ENCODE results near the gene PER1. TPM values are rescaled to one million over a fixed set of nuclear protein-coding genes. Genes with fewer than 3 reads are reported as not detected.
A peak's percentile ranks its signal among the peaks of the same experiment; 100 is the strongest.

The PER1 gene
- total RNA-seq, 1 experiment from 2014 or later: 36.5 TPM

DNA sequence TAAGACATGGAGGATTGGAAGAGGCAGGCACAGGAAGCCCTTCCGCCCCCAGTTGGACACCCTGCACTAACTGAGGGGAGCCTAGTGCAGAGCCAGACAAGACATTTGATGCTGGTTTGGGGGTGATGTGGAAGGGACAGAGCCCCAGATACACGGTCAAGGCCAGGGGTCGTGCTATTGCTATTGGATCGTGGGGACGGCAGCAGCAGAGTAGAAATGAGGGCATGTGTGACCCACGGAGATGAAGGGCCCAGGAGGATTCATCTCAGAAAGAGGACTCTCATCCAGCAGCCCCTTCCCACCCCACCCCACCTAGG, 12.6 kb upstream of the PER1 start:
- DNase-seq: no peak
- no peak overlapping the region for H2AK5ac ChIP-seq (ENCODE audit: insufficient read length, low read length)
- Mint-ChIP-seq H3K27ac (peak overlapping the region in 2 of 3 experiments; percentile 66 to 80; a peak in 3 of 7 replicates), H3K4me1 (peaks cover 38 to 42% of the 10 kb centered on the region in 2 experiments), H3K36me3 (ENCODE audit: insufficient read depth in 1 of 3, low read depth in 3 of 3) (peaks cover 10 to 20% (median 20%) of the 10 kb centered on the region in 3 experiments; a peak in 6 of 7 replicates), H3K9me3 (no peaks in the 10 kb centered on the region), H3K27me3 (ENCODE audit: low read depth) (no peaks in the 10 kb centered on the region), H3K4me3 (peak overlapping the region in 1 of 2 experiments; percentile 68; a peak in 2 of 5 replicates)
- H2BK15ac ChIP-seq (ENCODE audit: low read depth, low read length): no peak overlapping the region
- no peak overlapping the region for H3K27ac ChIP-seq (ENCODE audit: insufficient read length, low read depth, low read length)
- no peak overlapping the region for H4K8ac ChIP-seq (replicated peaks; ENCODE audit: insufficient read length, low read depth, low read length)
- no peak overlapping the region for H3K18ac ChIP-seq (ENCODE audit: insufficient read length, low read depth, low read length)
- no peak overlapping the region for H2BK20ac ChIP-seq (ENCODE audit: low read depth, low read length, poor library complexity, severe bottlenecking)
- H4K20me1 ChIP-seq (ENCODE audit: control insufficient read depth, insufficient read depth, insufficient read length): no peaks in the 10 kb centered on the region
- no peak overlapping the region for H3T11ph ChIP-seq (ENCODE audit: low read length)
- H3K4ac ChIP-seq (ENCODE audit: low read depth, low read length): no peak overlapping the region
- H2BK120ac ChIP-seq (ENCODE audit: low read depth, low read length, poor library complexity, severe bottlenecking): no peak overlapping the region
- WGBS (ENCODE audit: extremely low coverage, insufficient read length, low lambda C conversion rate): no CpG with 5 or more reads among the region's 6 CpGs
- no peaks in the 10 kb centered on the region for H3K9me3 ChIP-seq (ENCODE audit: control insufficient read depth, low read depth, low read length)
- no peaks in the 10 kb centered on the region for H3K27me3 ChIP-seq (ENCODE audit: insufficient read depth, low read length)
- peak overlapping the region; percentile 9 for H3K4me2 ChIP-seq (ENCODE audit: insufficient read depth, insufficient read length, low read length)
- no peak overlapping the region for H4K91ac ChIP-seq (ENCODE audit: insufficient read length, low read depth, low read length)
- no peaks in the 10 kb centered on the region for H3K79me2 ChIP-seq (ENCODE audit: insufficient read depth, low read length)
- H2BK5ac ChIP-seq (ENCODE audit: insufficient read length, low read length): no peak overlapping the region
- no peak overlapping the region for H3K9ac ChIP-seq (ENCODE audit: extremely low read depth, insufficient read length, low read length)
- H3K79me1 ChIP-seq (ENCODE audit: insufficient read depth, low read depth, low read length, poor library complexity, severe bottlenecking): no peaks in the 10 kb centered on the region
- H3K23me2 ChIP-seq (ENCODE audit: insufficient read length, low read depth, low read length, poor library complexity, severe bottlenecking): peaks cover 13% of the 10 kb centered on the region
- H3K56ac ChIP-seq (ENCODE audit: insufficient read length, low read depth, low read length): no peak overlapping the region
- H2BK12ac ChIP-seq (ENCODE audit: insufficient read length, low read depth, low read length): no peak overlapping the region
- H3K4me1 ChIP-seq (ENCODE audit: insufficient read depth, low read length): peaks cover 3% of the 10 kb centered on the region; the same call in 1 of the 2 replicates
- H3K14ac ChIP-seq (ENCODE audit: insufficient read depth, low read length): no peak overlapping the region
- H3K23ac ChIP-seq (ENCODE audit: insufficient read length, low read depth, low read length): no peak overlapping the region
- H4K5ac ChIP-seq (ENCODE audit: insufficient read length, low read depth, low read length): no peak overlapping the region
- TF ChIP-seq, protein P1, sequence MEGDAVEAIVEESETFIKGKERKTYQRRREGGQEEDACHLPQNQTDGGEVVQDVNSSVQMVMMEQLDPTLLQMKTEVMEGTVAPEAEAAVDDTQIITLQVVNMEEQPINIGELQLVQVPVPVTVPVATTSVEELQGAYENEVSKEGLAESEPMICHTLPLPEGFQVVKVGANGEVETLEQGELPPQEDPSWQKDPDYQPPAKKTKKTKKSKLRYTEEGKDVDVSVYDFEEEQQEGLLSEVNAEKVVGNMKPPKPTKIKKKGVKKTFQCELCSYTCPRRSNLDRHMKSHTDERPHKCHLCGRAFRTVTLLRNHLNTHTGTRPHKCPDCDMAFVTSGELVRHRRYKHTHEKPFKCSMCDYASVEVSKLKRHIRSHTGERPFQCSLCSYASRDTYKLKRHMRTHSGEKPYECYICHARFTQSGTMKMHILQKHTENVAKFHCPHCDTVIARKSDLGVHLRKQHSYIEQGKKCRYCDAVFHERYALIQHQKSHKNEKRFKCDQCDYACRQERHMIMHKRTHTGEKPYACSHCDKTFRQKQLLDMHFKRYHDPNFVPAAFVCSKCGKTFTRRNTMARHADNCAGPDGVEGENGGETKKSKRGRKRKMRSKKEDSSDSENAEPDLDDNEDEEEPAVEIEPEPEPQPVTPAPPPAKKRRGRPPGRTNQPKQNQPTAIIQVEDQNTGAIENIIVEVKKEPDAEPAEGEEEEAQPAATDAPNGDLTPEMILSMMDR (conservative IDR thresholded peaks at IDR 0.05): no peak
- H2AFZ ChIP-seq (ENCODE audit: low read length): no peak overlapping the region
